ENCODE results near the gene DNM3. TPM values are rescaled to one million over a fixed set of nuclear protein-coding genes. Genes with fewer than 3 reads are reported as not detected.
A peak's percentile ranks its signal among the peaks of the same experiment; 100 is the strongest.

The DNM3 gene
- total and polyA plus RNA-seq, 12 donors: 7.2 to 78.6 (median 18.4) TPM

DNA sequence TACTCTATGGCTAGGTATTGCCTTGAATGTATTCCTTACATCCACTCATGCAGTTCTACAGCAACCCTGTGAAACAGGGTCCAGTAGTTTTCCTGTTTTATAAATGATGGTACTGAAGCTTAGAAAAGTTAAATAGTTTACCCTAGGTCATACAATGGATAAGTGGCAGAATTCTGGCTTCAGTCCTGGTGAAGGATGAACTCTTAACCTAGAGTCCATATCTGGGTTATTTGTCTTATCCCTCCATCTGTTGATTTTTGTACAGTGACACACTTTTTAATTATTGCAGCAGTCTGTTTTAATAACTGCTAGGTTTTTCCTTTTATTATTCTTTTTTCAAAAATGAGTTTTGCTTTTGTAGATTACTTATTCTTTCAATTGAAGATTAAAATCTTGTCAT lies 263.9 kb downstream of the DNM3 start:
- Histone ChIP-seq H3K4me1 (replicated peaks in 1 of 2) (peaks cover 0 to 10% of the 10 kb centered on the region in 2 donors), H3K36me3 (replicated peaks in 1 of 2) (no peaks in the 10 kb centered on the region), H3K27ac (no peak overlapping the region), H3K9me3 (replicated peaks in 1 of 3) (no peaks in the 10 kb centered on the region), H3K27me3 (no peaks in the 10 kb centered on the region), H3K4me3 (no peak overlapping the region)
- DNase-seq: peak in 1 of 7 donors; percentile 12
- TF ChIP-seq POLR2A (IDR thresholded peaks at IDR 0.05): no peak
- TF ChIP-seq, protein P1, sequence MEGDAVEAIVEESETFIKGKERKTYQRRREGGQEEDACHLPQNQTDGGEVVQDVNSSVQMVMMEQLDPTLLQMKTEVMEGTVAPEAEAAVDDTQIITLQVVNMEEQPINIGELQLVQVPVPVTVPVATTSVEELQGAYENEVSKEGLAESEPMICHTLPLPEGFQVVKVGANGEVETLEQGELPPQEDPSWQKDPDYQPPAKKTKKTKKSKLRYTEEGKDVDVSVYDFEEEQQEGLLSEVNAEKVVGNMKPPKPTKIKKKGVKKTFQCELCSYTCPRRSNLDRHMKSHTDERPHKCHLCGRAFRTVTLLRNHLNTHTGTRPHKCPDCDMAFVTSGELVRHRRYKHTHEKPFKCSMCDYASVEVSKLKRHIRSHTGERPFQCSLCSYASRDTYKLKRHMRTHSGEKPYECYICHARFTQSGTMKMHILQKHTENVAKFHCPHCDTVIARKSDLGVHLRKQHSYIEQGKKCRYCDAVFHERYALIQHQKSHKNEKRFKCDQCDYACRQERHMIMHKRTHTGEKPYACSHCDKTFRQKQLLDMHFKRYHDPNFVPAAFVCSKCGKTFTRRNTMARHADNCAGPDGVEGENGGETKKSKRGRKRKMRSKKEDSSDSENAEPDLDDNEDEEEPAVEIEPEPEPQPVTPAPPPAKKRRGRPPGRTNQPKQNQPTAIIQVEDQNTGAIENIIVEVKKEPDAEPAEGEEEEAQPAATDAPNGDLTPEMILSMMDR (IDR thresholded peaks at IDR 0.05): no peak
- intact Hi-C loops (cut with DNase I): no loop called here

DNA sequence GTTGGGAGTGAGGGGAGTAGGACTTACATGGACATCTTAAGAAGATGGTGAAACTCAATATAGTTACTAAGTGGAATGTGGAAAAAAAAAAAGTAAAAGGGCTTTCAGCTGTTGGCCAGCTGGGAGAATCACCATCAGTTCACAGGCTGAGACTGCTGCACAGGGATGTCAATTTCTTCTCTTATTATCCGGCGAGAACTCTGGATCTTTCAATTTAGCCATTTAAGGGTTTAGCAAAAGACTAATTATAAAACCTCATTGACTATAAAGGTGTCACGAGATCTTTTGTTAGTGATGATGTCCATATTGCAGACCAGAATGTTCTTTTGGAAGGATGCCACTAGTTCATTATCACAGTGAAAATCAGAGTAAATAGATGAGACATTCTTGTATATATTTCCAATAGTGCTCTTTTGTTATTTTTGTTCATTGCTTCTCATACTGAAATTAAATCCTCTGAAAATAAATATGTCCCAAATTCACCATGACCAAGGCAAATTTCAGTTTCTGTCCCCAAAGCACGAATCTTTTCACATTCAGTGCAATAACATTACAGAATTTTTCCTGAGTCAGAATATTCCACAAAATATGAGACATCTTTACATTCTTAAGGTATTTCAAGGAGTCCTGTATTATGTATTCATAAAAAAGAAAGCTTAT lies 266.1 kb downstream of the DNM3 start:
- H3K9me3 ChIP-seq (replicated peaks in 1 of 3): no peaks in the 10 kb centered on the region

DNA sequence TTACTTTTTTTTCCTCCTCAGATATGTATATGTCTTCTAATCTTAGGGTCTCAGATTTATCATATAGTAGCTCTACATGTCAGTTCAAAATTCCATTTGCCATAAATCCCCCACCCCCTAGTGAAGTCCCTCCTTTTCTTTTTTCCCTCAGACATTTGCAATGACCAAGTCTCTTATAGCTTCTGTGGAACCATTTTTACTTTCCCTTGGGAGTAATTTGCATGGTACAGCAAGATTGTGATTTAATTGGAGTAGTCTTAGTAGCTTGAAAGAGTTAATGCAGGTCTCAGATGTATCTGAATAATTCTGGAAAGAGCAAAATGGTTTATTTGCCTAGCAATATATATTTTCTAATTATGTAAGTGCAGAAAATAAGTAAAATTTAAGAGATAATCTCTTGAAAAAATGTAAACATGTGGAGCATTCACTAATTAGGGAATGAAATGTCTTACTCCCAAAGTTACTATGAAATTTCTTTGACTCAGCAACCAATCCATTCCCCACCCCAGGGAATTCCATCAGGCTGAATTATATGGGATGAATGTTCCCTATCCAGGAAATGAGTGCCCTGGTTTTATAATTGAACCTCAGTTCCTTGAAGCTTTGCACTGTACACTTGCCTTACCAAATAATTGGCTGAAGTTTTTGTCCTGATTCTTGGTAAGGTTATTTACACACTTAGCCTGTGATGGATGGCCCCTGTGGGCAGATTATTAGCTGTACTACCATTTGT lies 267.0 kb downstream of the DNM3 start:
- Histone ChIP-seq H3K27ac (peak overlapping the region in 1 of 5 donors; percentile 3), H3K36me3 (replicated peaks in 1 of 2) (no peaks in the 10 kb centered on the region), H3K4me1 (replicated peaks in 1 of 2) (peaks cover 0 to 10% of the 10 kb centered on the region in 2 donors), H3K27me3 (no peaks in the 10 kb centered on the region), H3K4me3 (no peak overlapping the region), H3K9me3 (replicated peaks in 1 of 3) (no peaks in the 10 kb centered on the region)
- intact Hi-C loops (cut with DNase I): no loop called here
- no peak for DNase-seq
- TF ChIP-seq, protein P1 (IDR thresholded peaks at IDR 0.05): no peak
- no peak for TF ChIP-seq POLR2A (IDR thresholded peaks at IDR 0.05)

More for the DNA sequence above, 266.1 kb downstream of the DNM3 start:
- WGBS, 4 donors: 78 to 87% (median 81%) methylated on average over 4 of the region's 4 CpGs
- H3K27me3 ChIP-seq: no peaks in the 10 kb centered on the region
- no peak overlapping the region for H3K4me3 ChIP-seq
- H3K27ac ChIP-seq: no peak overlapping the region
- H3K4me1 ChIP-seq (replicated peaks in 1 of 2): peaks cover 0 to 10% of the 10 kb centered on the region in 2 donors
- no peaks in the 10 kb centered on the region for H3K36me3 ChIP-seq (replicated peaks in 1 of 2)
- TF ChIP-seq POLR2A (IDR thresholded peaks at IDR 0.05): no peak
- intact Hi-C loops (cut with DNase I): no loop called here
- DNase-seq: no peak

DNA sequence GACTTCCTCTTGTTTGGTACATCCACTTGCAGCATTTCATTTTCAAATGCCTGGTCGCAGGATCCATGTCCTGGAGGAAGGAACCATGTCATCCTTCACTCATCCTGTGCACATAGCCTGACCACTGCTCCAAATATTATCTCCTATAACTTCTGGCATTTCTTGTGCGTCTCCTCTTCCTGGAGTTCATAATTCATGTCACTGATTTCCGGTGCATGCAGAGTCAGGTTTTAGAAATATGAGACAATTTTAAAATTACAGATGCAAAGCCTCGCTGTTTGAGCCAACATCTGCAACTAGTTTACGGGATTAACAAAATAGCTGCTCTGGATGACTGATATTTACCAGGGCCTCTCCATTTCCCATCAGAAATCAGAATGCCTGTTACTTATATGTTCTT lies 268.1 kb downstream of the DNM3 start:
- 54 to 63% (median 57%) methylated on average over 5 of the region's 5 CpGs for WGBS, 4 donors
- H3K4me3 ChIP-seq: no peak overlapping the region

More for the DNA sequence above, 268.1 kb downstream of the DNM3 start:
- Histone ChIP-seq H3K36me3 (replicated peaks in 1 of 2) (no peaks in the 10 kb centered on the region), H3K27ac (no peak overlapping the region), H3K27me3 (no peaks in the 10 kb centered on the region), H3K4me1 (replicated peaks in 1 of 2) (peaks cover 0 to 10% of the 10 kb centered on the region in 2 donors), H3K9me3 (replicated peaks in 1 of 3) (no peaks in the 10 kb centered on the region)
- intact Hi-C loops (cut with DNase I): no loop called here
- peak in 3 of 7 donors; percentile 17 to 55 (median 18) for DNase-seq
- no peak for TF ChIP-seq POLR2A (IDR thresholded peaks at IDR 0.05)
- TF ChIP-seq, protein P1 (IDR thresholded peaks at IDR 0.05): no peak

Data from adrenal gland (tissue), 12 donors.